Endothelial cell (in vitro differentiated cells): ENCODE measurements around the gene PANK1. TPM values are rescaled to one million over a fixed set of nuclear protein-coding genes. Genes with fewer than 3 reads are reported as not detected.

Experiments
- DNase-seq: peaks from one replicate; pipeline ENCODE4 v3.0.0; 2021; ENCODE audit warnings: low spot score
- H3K27ac Mint-ChIP-seq: one replicate; pipeline ENCODE4 v1.8.0; 2021; ENCODE audit warnings: mixed read lengths, inconsistent platforms; ENCODE audit not compliant: unreplicated experiment
- H3K27me3 Mint-ChIP-seq: one replicate; pipeline ENCODE4 v1.8.0; 2021; ENCODE audit warnings: mild to moderate bottlenecking, moderate library complexity, mixed read lengths, inconsistent platforms; ENCODE audit not compliant: unreplicated experiment
- H3K36me3 Mint-ChIP-seq: one replicate; pipeline ENCODE4 v1.8.0; 2021; ENCODE audit warnings: mild to moderate bottlenecking, low read depth, mixed read lengths, inconsistent platforms; ENCODE audit not compliant: unreplicated experiment
- H3K4me1 Mint-ChIP-seq: one replicate; pipeline ENCODE4 v1.8.0; 2021; ENCODE audit warnings: mild to moderate bottlenecking, mixed read lengths, inconsistent platforms; ENCODE audit not compliant: unreplicated experiment
- H3K4me3 Mint-ChIP-seq: one replicate; pipeline ENCODE4 v1.8.0; 2021; ENCODE audit warnings: mild to moderate bottlenecking, mixed read lengths, inconsistent platforms; ENCODE audit not compliant: unreplicated experiment
- H3K9me3 Mint-ChIP-seq: one replicate; pipeline ENCODE4 v1.8.0; 2021; ENCODE audit warnings: mixed read lengths, inconsistent platforms; ENCODE audit not compliant: unreplicated experiment
- total RNA-seq: library from RNA; stranded (reverse); fragmentation: NEBNext Ultra II Directional; extraction: Animal tissue kit (Norgen Biotek cat#: 25700); gene quantifications from one replicate; pipeline ENCODE4 v1.2.1, GENCODE V29; 2021; ENCODE audit not compliant: unreplicated experiment
- TF ChIP-seq, protein P1 (sequence below): fragments of 200-600 bp; sonication (generic); IDR thresholded peaks from one replicate; pipeline ENCODE4 v1.5.0; 2021; ENCODE audit warnings: antibody characterized with exemption; ENCODE audit not compliant: unreplicated experiment

PANK1 gene
- total RNA-seq, 1 donor from 2014 or later, result 16.2 TPM

DNA sequence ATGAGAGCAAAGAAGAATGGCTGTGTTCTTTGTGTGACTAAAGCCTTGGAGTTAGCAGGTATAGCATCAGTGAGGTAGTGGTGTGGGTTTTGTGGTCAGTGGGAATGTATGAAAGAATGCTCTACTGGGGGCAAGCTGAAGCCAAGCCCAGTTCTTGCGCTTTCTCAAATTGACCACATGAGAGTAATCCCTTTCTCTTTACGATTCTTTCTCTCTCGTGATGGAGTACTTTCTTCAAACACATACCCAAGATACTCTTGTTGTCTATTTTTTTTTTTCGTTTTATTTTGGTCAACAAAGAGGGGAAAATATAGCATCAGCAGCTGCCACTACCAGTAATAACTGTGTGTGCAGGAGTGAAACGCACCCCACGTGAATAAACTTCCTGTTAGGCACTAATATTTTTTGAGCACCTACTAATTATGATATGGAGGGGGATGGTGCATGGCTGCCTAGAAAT is 8.4 kb upstream of the PANK1 start:
- H3K36me3 Mint-ChIP-seq, result peaks cover 5% of the 10 kb centered on the region
- peaks cover 4% of the 10 kb centered on the region for H3K9me3 Mint-ChIP-seq
- no peak overlapping the region for H3K4me3 Mint-ChIP-seq
- DNase-seq, result no peak
- no peaks in the 10 kb centered on the region for H3K27me3 Mint-ChIP-seq
- TF ChIP-seq, protein P1, sequence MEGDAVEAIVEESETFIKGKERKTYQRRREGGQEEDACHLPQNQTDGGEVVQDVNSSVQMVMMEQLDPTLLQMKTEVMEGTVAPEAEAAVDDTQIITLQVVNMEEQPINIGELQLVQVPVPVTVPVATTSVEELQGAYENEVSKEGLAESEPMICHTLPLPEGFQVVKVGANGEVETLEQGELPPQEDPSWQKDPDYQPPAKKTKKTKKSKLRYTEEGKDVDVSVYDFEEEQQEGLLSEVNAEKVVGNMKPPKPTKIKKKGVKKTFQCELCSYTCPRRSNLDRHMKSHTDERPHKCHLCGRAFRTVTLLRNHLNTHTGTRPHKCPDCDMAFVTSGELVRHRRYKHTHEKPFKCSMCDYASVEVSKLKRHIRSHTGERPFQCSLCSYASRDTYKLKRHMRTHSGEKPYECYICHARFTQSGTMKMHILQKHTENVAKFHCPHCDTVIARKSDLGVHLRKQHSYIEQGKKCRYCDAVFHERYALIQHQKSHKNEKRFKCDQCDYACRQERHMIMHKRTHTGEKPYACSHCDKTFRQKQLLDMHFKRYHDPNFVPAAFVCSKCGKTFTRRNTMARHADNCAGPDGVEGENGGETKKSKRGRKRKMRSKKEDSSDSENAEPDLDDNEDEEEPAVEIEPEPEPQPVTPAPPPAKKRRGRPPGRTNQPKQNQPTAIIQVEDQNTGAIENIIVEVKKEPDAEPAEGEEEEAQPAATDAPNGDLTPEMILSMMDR, result no peak
- no peak overlapping the region for H3K27ac Mint-ChIP-seq
- H3K4me1 Mint-ChIP-seq, result no peaks in the 10 kb centered on the region

DNA sequence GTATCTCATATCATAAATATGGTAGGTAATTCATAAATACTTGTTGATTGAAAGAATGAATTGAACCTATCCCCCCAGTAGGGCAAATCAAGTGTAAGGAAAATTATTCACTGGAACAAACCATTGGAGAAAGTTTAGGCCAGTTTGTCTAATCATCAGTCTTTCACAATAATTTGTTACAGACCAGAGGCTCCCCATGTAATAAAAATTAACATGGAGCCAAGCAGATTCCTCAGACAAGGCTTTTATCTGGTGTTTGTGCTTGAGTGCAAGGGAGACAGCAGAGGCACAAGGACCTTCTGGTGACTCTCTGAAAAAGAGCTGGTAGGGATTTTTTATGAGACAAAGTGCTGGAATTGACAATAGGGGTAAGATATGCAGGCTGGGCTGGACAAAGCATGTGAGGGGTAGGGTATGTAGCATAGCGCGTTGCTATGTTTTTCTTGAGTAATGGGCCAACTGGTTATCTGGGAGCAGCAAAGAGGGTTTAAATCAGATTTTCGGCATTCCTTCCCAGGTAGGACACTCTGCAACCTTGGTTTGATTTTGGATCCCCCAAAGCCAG is 7.8 kb upstream of the PANK1 start:
- Mint-ChIP-seq H3K36me3 (peaks cover 5% of the 10 kb centered on the region), H3K27me3 (no peaks in the 10 kb centered on the region), H3K9me3 (peaks cover 4% of the 10 kb centered on the region), H3K4me1 (no peaks in the 10 kb centered on the region), H3K4me3 (no peak overlapping the region), H3K27ac (no peak overlapping the region)
- DNase-seq, result no peak
- TF ChIP-seq, protein P1, result no peak

DNA sequence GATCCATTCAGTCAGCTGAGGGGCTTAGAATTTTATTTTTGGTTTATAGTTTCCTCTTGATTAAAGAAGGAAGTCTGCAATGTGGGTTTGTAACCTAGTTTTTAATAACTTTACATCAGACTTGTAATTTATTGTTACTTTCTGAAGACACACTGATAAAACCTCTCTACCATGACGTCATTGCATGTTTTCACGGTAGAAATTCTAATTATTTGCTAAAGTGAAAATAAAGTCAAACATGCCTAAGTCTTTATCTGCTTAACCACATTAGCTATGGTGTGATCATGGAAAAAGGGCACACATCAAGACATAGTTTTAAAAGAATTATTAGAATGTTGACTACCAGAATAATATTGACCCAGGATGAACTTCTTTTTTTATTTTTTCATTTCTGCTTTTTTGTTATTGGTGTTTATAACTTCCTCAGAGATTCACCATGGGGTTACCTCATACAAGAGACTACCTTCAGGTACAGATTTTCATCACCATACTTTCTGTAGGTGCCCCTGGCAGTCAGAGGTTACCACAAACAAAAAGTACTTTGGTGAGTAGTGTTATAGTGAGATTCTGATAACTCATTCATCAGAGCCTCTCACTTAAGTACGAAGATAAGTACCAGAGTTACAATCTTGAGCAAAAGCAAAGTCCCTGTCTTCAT is 7.0 kb upstream of the PANK1 start:
- H3K9me3 Mint-ChIP-seq, result peaks cover 2% of the 10 kb centered on the region
- no peaks in the 10 kb centered on the region for H3K4me1 Mint-ChIP-seq
- no peaks in the 10 kb centered on the region for H3K27me3 Mint-ChIP-seq
- peaks cover 5% of the 10 kb centered on the region for H3K36me3 Mint-ChIP-seq
- H3K27ac Mint-ChIP-seq, result no peak overlapping the region
- TF ChIP-seq, protein P1, result no peak
- no peak for DNase-seq
- no peak overlapping the region for H3K4me3 Mint-ChIP-seq

GRCh38 chr10:89651205-89651915 is 6.3 kb upstream of the PANK1 start:
- H3K4me1 Mint-ChIP-seq, result no peaks in the 10 kb centered on the region
- TF ChIP-seq, protein P1, result no peak
- DNase-seq, result no peak

DNA sequence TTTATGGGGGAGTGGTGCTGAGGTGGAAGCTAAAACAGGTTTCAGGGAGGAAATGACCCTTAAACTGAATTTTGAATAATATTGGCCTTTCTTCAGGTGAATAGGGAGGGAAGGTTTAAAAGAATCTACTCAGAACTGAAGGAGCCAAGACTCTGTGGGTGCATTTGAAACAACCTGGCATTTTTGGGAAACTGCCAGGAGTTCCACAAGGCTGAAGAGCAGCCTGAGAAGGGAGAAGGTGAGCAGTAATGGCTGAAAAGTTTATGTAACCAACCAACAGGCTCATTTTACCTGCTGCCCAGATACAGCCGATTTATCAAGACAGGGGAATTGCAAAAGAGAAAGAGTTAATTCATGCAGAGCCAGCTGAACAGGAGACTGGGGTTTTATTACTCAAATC is 4.0 kb upstream of the PANK1 start:
- Mint-ChIP-seq H3K36me3 (peaks cover 11% of the 10 kb centered on the region), H3K4me1 (peaks cover 8% of the 10 kb centered on the region), H3K9me3 (no peaks in the 10 kb centered on the region), H3K27me3 (peaks cover 5% of the 10 kb centered on the region), H3K4me3 (no peak overlapping the region), H3K27ac (no peak overlapping the region)
- TF ChIP-seq, protein P1, result no peak
- DNase-seq, result no peak

More at GRCh38 chr10:89651205-89651915, 6.3 kb upstream of the PANK1 start:
- Mint-ChIP-seq H3K9me3 (no peaks in the 10 kb centered on the region), H3K27me3 (no peaks in the 10 kb centered on the region), H3K36me3 (peaks cover 9% of the 10 kb centered on the region), H3K4me3 (no peak overlapping the region), H3K27ac (no peak overlapping the region)
